ENCODE data around the gene GRB10. TPM values are rescaled to one million over a fixed set of nuclear protein-coding genes. Genes with fewer than 3 reads are reported as not detected.

The GRB10 gene
- total and polyA plus RNA-seq, 9 donors, result 10.0 to 93.3 (median 27.8) TPM

- no peaks in the 10 kb centered on the region for H3K9me3 ChIP-seq
- no peak for DNase-seq
- peaks cover 22% of the 10 kb centered on the region for H3K4me1 ChIP-seq (ENCODE audit: insufficient read depth)
- intact Hi-C loops (cut with DNase I), result no loop called here
- H3K27ac ChIP-seq, result no peak overlapping the region
- H3K4me3 ChIP-seq, result no peak overlapping the region
- TF ChIP-seq EP300 (IDR thresholded peaks at IDR 0.05) (no peak), CTCF (IDR thresholded peaks at IDR 0.05) (no peak), POLR2A (IDR thresholded peaks at IDR 0.05) (no peak)
- WGBS, 3 donors, result 5 to 12% (median 7%) methylated on average over 2 of the region's 2 CpGs
- no peaks in the 10 kb centered on the region for H3K36me3 ChIP-seq
- H3K27me3 ChIP-seq, result no peaks in the 10 kb centered on the region
These were observed 225.6 kb downstream of the GRB10 start for GRCh38 chr7:50557099-50557498.

- no peak for DNase-seq
- no peak overlapping the region for H3K4me3 ChIP-seq
- peaks cover 22% of the 10 kb centered on the region for H3K4me1 ChIP-seq (ENCODE audit: insufficient read depth)
- TF ChIP-seq POLR2A (IDR thresholded peaks at IDR 0.05), result no peak
- peak; percentile 29 for TF ChIP-seq EP300 (IDR thresholded peaks at IDR 0.05)
- TF ChIP-seq CTCF (IDR thresholded peaks at IDR 0.05), result no peak
- no peaks in the 10 kb centered on the region for H3K27me3 ChIP-seq
- H3K36me3 ChIP-seq, result no peaks in the 10 kb centered on the region
- WGBS, 3 donors, result 30 to 49% (median 31%) methylated on average over 8 of the region's 8 CpGs
- H3K9me3 ChIP-seq, result no peaks in the 10 kb centered on the region
- intact Hi-C loops (cut with DNase I), result no loop called here
- H3K27ac ChIP-seq, result no peak overlapping the region
These were observed 226.3 kb downstream of the GRB10 start for GRCh38 chr7:50556247-50556991.

GRCh38 chr7:50555594-50556140 lies 227.0 kb downstream of the GRB10 start:
- Histone ChIP-seq H3K36me3 (no peaks in the 10 kb centered on the region), H3K9me3 (no peaks in the 10 kb centered on the region), H3K27ac (no peak overlapping the region), H3K27me3 (no peaks in the 10 kb centered on the region), H3K4me3 (no peak overlapping the region), H3K4me1 (ENCODE audit: insufficient read depth) (peaks cover 18% of the 10 kb centered on the region)
- intact Hi-C loops (cut with DNase I), result loop anchor here in 1 of 4 donors (2.0 kb wide), 1 partner anchor 51 kb away; no protein-coding TSS in a partner anchor
- 84 to 89% (median 85%) methylated on average over 9 of the region's 9 CpGs for WGBS, 3 donors
- no peak for TF ChIP-seq EP300 (IDR thresholded peaks at IDR 0.05)
- no peak for TF ChIP-seq POLR2A (IDR thresholded peaks at IDR 0.05)
- TF ChIP-seq CTCF (IDR thresholded peaks at IDR 0.05), result no peak
- no peak for DNase-seq

GRCh38 chr7:50554431-50555322 lies 228.0 kb downstream of the GRB10 start:
- intact Hi-C loops (cut with DNase I), result loop anchor here in 1 of 4 donors (2.0 kb wide), 1 partner anchor 52 kb away; no protein-coding TSS in a partner anchor
- no peak for DNase-seq
- Histone ChIP-seq H3K27ac (no peak overlapping the region), H3K4me3 (no peak overlapping the region), H3K9me3 (no peaks in the 10 kb centered on the region), H3K36me3 (no peaks in the 10 kb centered on the region), H3K27me3 (no peaks in the 10 kb centered on the region), H3K4me1 (ENCODE audit: insufficient read depth) (peaks cover 16% of the 10 kb centered on the region)
- WGBS, 3 donors, result 87 to 91% (median 88%) methylated on average over 14 of the region's 14 CpGs
- TF ChIP-seq POLR2A (IDR thresholded peaks at IDR 0.05) (no peak), CTCF (IDR thresholded peaks at IDR 0.05) (no peak), EP300 (IDR thresholded peaks at IDR 0.05) (no peak)

Measured in ovary (tissue), 9 donors.